HEK293T (cell line): Measurements from ENCODE around the gene MFSD2B.

Experiments used
- CTCF ChIA-PET: fragments of 350-600 bp; formaldehyde crosslinking; extraction: SDS; loops from one replicate; lab custom pipeline; 2021; ENCODE audit warnings: antibody characterized with exemption, inconsistent platforms; lab: Yijun Ruan, JAX
- POLR2A ChIA-PET: fragments of 350-600 bp; formaldehyde crosslinking; extraction: SDS; loops from one replicate; lab custom pipeline; 2020; ENCODE audit warnings: antibody characterized with exemption, inconsistent platforms; lab: Yijun Ruan, JAX
- DNase-seq: peaks from one replicate; pipeline ENCODE4 v3.0.0; 2012; ENCODE audit warnings: mixed read lengths; ENCODE audit errors: extremely low spot score
- ARNT ChIP-seq: fragments of 450-650 bp; IDR thresholded peaks from 2 replicates; pipeline ENCODE4 v1.6.1; 2017; ENCODE audit warnings: mild to moderate bottlenecking
- BHLHE40 ChIP-seq: fragments of 450-650 bp; IDR thresholded peaks from 2 replicates; pipeline ENCODE4 v1.6.1; 2016; ENCODE audit warnings: mild to moderate bottlenecking, moderate library complexity, borderline replicate concordance
- CTBP1 ChIP-seq: fragments of 450-650 bp; IDR thresholded peaks from 2 replicates; pipeline ENCODE4 v1.6.1; 2016; ENCODE audit warnings: borderline replicate concordance
- ELF4 ChIP-seq: fragments of 450-650 bp; IDR thresholded peaks from 2 replicates; pipeline ENCODE4 v1.6.1; 2017; ENCODE audit warnings: antibody characterized with exemption
- FOXA1 ChIP-seq: fragments of 450-650 bp; IDR thresholded peaks from 2 replicates; pipeline ENCODE4 v1.6.1; 2016; ENCODE audit warnings: mild to moderate bottlenecking
- FOXK2 ChIP-seq: fragments of 450-650 bp; IDR thresholded peaks from 2 replicates; pipeline ENCODE4 v1.6.1; 2016; ENCODE audit warnings: mild to moderate bottlenecking
- FOXM1 ChIP-seq: fragments of 450-650 bp; IDR thresholded peaks from 2 replicates; pipeline ENCODE4 v1.6.1; 2017; ENCODE audit warnings: mild to moderate bottlenecking, borderline replicate concordance
- HDGF ChIP-seq: fragments of 450-650 bp; IDR thresholded peaks from 2 replicates; pipeline ENCODE4 v1.6.1; 2017; ENCODE audit warnings: antibody characterized with exemption, borderline replicate concordance
- L3MBTL2 ChIP-seq: fragments of 450-650 bp; conservative IDR thresholded peaks from 2 replicates; pipeline ENCODE4 v1.6.1; 2016; ENCODE audit warnings: mild to moderate bottlenecking
- LEF1 ChIP-seq: fragments of 450-650 bp; IDR thresholded peaks from 2 replicates; pipeline ENCODE4 v1.6.1; 2017; ENCODE audit warnings: mild to moderate bottlenecking, borderline replicate concordance
- NFRKB ChIP-seq: fragments of 450-650 bp; IDR thresholded peaks from 2 replicates; pipeline ENCODE4 v1.6.1; 2016; ENCODE audit warnings: mild to moderate bottlenecking, moderate library complexity
- PKNOX1 ChIP-seq: fragments of 450-650 bp; IDR thresholded peaks from 2 replicates; pipeline ENCODE4 v1.6.1; 2016
- SP1 ChIP-seq: fragments of 450-650 bp; IDR thresholded peaks from 2 replicates; pipeline ENCODE4 v1.6.1; 2017
- SUZ12 ChIP-seq: fragments of 450-650 bp; IDR thresholded peaks from 2 replicates; pipeline ENCODE4 v1.6.1; 2016; ENCODE audit warnings: mild to moderate bottlenecking
- TARDBP ChIP-seq: fragments of 450-650 bp; IDR thresholded peaks from 2 replicates; pipeline ENCODE4 v1.6.1; 2016
- ZNF384 ChIP-seq: fragments of 450-650 bp; IDR thresholded peaks from 2 replicates; pipeline ENCODE4 v1.6.1; 2016

Gene MFSD2B

GRCh38 chr2:24073816-24074215, 63.9 kb downstream of the MFSD2B start:
- POLR2A ChIA-PET, result interaction anchor here (0.7 to 1.4 kb wide), 2 partner anchors 27 to 149 kb away, joined by 3 to 4 read pairs; partner anchors contain the start of gene WDCP
- TF ChIP-seq ZNF384 (no peak), BHLHE40 (no peak), HDGF (no peak), ELF4 (no peak), FOXM1 (no peak), FOXA1 (no peak), L3MBTL2 (no peak), ARNT (no peak), CTBP1 (no peak), PKNOX1 (no peak), LEF1 (no peak), SP1 (no peak), TARDBP (no peak), NFRKB (no peak), FOXK2 (no peak), SUZ12 (no peak)
- no peak for DNase-seq
- CTCF ChIA-PET, result interaction anchor here (1.4 kb wide), 1 partner anchor 9 kb away, joined by 3 read pairs; no protein-coding TSS in a partner anchor

GRCh38 chr2:24075259-24075658, 65.4 kb downstream of the MFSD2B start:
- no peak for TF ChIP-seq TARDBP
- TF ChIP-seq CTBP1, result no peak
- TF ChIP-seq HDGF, result no peak
- no peak for TF ChIP-seq FOXK2
- no peak for TF ChIP-seq SP1
- TF ChIP-seq NFRKB, result no peak
- TF ChIP-seq FOXA1, result no peak
- TF ChIP-seq ELF4, result no peak
- TF ChIP-seq PKNOX1, result no peak
- no peak for TF ChIP-seq FOXM1
- no peak for TF ChIP-seq SUZ12
- ChIA-PET POLR2A (interaction anchor here (1.6 to 2.4 kb wide), 5 partner anchors 9 to 135 kb away, joined by 5 to 27 read pairs (median 9); partner anchors contain the start of genes FKBP1B, UBXN2A and WDCP), CTCF (interaction anchor here (0.5 kb wide), 1 partner anchor 251 kb away, joined by 4 read pairs; no protein-coding TSS in a partner anchor)
- DNase-seq, result no peak
